K562 (cell line): ENCODE data around the gene SYNE1. TPM values are rescaled to one million over a fixed set of nuclear protein-coding genes. Genes with fewer than 3 reads are reported as not detected.

ENCODE experiments used
- LEF1 ChIP-seq: fragments of 450-650 bp; IDR thresholded peaks from 2 replicates; pipeline ENCODE4 v1.6.1; 2016; ENCODE audit warnings: mild to moderate bottlenecking
- SMARCB1 ChIP-seq: IDR thresholded peaks from 2 replicates; pipeline ENCODE4 v1.6.1; 2011; ENCODE audit warnings: improper control_type of control experiment, low read depth; ENCODE audit not compliant: insufficient read length
- polyA plus RNA-seq, 8 experiments: library from polyadenylated mRNA; depleted of rRNA in 4 of 8; stranded (reverse) in 5 of 8; unstranded in 3 of 8; fragments of >200 nt; fragmentation: Nextera tagmentation in 2 of 8; fragmentation: Illumina TruSeq in 1 of 8; extraction: Ambion mirVana in 2 of 8; extraction: Trizol in 1 of 8; gene quantifications; 2 replicates each; pipeline versions ENCODE4 v1.2.1 to v1.2.3, GENCODE V29; 2011 to 2014; ENCODE audit warnings: inconsistent platforms in 1 of 8, missing spikeins in 1 of 8
- total RNA-seq, 7 experiments: library from RNA; depleted of rRNA in 6 of 7; stranded (reverse); fragments of >200 nt in 6 of 7; fragmentation: Illumina TruSeq in 2 of 7; extraction: Trizol in 2 of 7; gene quantifications; 2 replicates each; pipeline versions ENCODE4 v1.2.1 to v1.2.3, GENCODE V29; 2011 to 2021; ENCODE audit warnings: low replicate concordance in 1 of 7
- TF ChIP-seq, protein P1 (sequence below): fragments of 450-650 bp; IDR thresholded peaks from 2 replicates; pipeline ENCODE4 v1.6.1; 2016; ENCODE audit warnings: low read depth

The SYNE1 gene
- total and polyA plus RNA-seq, 9 of the 15 experiments (the other 6 are each of a cell fraction or from before 2014, with no cell fraction given): under 0.01 to 0.42 (median 0.08) TPM; not detected in 1

- TF ChIP-seq, protein P1, sequence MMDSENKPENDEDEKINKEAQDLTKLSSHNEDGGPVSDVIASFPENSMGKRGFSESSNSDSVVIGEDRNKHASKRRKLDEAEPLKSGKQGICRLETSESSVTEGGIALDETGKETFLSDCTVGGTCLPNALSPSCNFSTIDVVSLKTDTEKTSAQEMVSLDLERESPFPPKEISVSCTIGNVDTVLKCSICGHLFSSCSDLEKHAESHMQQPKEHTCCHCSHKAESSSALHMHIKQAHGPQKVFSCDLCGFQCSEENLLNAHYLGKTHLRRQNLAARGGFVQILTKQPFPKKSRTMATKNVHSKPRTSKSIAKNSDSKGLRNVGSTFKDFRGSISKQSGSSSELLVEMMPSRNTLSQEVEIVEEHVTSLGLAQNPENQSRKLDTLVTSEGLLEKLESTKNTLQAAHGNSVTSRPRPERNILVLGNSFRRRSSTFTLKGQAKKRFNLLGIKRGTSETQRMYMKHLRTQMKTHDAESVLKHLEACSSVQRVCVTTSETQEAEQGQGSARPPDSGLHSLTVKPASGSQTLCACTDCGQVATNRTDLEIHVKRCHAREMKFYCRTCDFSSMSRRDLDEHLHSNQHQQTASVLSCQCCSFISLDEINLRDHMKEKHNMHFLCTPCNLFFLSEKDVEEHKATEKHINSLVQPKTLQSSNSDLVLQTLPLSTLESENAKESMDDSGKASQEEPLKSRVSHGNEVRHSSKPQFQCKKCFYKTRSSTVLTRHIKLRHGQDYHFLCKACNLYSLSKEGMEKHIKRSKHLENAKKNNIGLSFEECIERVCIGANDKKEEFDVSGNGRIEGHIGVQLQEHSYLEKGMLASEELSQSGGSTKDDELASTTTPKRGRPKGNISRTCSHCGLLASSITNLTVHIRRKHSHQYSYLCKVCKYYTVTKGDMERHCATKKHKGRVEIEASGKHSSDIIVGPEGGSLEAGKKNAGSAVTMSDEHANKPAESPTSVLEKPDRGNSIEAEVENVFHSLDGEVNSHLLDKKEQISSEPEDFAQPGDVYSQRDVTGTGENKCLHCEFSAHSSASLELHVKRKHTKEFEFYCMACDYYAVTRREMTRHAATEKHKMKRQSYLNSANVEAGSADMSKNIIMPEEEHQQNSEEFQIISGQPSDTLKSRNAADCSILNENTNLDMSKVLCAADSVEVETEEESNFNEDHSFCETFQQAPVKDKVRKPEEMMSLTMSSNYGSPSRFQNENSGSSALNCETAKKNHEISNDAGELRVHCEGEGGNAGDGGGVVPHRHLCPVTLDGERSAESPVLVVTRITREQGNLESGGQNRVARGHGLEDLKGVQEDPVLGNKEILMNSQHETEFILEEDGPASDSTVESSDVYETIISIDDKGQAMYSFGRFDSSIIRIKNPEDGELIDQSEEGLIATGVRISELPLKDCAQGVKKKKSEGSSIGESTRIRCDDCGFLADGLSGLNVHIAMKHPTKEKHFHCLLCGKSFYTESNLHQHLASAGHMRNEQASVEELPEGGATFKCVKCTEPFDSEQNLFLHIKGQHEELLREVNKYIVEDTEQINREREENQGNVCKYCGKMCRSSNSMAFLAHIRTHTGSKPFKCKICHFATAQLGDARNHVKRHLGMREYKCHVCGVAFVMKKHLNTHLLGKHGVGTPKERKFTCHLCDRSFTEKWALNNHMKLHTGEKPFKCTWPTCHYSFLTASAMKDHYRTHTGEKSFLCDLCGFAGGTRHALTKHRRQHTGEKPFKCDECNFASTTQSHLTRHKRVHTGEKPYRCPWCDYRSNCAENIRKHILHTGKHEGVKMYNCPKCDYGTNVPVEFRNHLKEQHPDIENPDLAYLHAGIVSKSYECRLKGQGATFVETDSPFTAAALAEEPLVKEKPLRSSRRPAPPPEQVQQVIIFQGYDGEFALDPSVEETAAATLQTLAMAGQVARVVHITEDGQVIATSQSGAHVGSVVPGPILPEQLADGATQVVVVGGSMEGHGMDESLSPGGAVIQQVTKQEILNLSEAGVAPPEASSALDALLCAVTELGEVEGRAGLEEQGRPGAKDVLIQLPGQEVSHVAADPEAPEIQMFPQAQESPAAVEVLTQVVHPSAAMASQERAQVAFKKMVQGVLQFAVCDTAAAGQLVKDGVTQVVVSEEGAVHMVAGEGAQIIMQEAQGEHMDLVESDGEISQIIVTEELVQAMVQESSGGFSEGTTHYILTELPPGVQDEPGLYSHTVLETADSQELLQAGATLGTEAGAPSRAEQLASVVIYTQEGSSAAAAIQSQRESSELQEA: no peak
- TF ChIP-seq SMARCB1: no peak
- no peak for TF ChIP-seq LEF1
- TF ChIP-seq, all 486 proteins: peak for 0
Measured at GRCh38 chr6:152428126-152428525, 209.0 kb downstream of the SYNE1 start (continued).
